ENCODE data around the gene AGBL1.

DNA sequence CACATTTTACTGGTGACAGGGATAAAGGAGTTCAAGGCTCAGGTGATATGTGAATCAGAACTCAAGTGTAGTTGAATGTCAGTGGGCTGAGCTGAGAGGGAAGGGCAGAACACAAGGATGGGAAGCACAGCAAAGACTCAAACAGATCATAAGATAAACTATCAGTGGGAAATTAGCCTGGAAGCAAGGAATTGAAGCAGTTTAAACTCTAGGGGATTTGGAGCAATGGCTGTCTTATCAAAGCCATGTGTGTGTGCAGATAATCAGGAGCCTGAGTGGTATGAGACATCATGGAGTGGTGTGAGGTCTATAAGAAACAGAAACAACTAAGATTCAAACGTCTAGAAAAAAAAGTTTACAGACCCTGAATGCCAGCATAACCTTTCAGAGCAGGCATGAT is 634.6 kb downstream of the AGBL1 start:
- TF ChIP-seq, protein P1, sequence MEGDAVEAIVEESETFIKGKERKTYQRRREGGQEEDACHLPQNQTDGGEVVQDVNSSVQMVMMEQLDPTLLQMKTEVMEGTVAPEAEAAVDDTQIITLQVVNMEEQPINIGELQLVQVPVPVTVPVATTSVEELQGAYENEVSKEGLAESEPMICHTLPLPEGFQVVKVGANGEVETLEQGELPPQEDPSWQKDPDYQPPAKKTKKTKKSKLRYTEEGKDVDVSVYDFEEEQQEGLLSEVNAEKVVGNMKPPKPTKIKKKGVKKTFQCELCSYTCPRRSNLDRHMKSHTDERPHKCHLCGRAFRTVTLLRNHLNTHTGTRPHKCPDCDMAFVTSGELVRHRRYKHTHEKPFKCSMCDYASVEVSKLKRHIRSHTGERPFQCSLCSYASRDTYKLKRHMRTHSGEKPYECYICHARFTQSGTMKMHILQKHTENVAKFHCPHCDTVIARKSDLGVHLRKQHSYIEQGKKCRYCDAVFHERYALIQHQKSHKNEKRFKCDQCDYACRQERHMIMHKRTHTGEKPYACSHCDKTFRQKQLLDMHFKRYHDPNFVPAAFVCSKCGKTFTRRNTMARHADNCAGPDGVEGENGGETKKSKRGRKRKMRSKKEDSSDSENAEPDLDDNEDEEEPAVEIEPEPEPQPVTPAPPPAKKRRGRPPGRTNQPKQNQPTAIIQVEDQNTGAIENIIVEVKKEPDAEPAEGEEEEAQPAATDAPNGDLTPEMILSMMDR (tag by site-specific recombination; IDR thresholded peaks at IDR 0.05), result no peak
- TF ChIP-seq ZNF692 (tag by site-specific recombination; IDR thresholded peaks at IDR 0.05) (no peak), ZNF623 (tag by site-specific recombination; IDR thresholded peaks at IDR 0.05) (no peak), ZSCAN30 (tag by site-specific recombination; IDR thresholded peaks at IDR 0.05) (no peak), ZNF394 (tag by site-specific recombination; IDR thresholded peaks at IDR 0.05; ENCODE audit: borderline replicate concordance) (no peak), ZNF510 (tag by site-specific recombination; IDR thresholded peaks at IDR 0.05; ENCODE audit: insufficient replicate concordance) (no peak), ZNF274 (IDR thresholded peaks at IDR 0.05; ENCODE audit: low read length) (no peak), ZNF274 (tag by site-specific recombination; IDR thresholded peaks at IDR 0.05; ENCODE audit: borderline replicate concordance) (no peak), ZNF629 (tag by site-specific recombination; IDR thresholded peaks at IDR 0.05) (no peak)
- TF ChIP-seq, protein P2, sequence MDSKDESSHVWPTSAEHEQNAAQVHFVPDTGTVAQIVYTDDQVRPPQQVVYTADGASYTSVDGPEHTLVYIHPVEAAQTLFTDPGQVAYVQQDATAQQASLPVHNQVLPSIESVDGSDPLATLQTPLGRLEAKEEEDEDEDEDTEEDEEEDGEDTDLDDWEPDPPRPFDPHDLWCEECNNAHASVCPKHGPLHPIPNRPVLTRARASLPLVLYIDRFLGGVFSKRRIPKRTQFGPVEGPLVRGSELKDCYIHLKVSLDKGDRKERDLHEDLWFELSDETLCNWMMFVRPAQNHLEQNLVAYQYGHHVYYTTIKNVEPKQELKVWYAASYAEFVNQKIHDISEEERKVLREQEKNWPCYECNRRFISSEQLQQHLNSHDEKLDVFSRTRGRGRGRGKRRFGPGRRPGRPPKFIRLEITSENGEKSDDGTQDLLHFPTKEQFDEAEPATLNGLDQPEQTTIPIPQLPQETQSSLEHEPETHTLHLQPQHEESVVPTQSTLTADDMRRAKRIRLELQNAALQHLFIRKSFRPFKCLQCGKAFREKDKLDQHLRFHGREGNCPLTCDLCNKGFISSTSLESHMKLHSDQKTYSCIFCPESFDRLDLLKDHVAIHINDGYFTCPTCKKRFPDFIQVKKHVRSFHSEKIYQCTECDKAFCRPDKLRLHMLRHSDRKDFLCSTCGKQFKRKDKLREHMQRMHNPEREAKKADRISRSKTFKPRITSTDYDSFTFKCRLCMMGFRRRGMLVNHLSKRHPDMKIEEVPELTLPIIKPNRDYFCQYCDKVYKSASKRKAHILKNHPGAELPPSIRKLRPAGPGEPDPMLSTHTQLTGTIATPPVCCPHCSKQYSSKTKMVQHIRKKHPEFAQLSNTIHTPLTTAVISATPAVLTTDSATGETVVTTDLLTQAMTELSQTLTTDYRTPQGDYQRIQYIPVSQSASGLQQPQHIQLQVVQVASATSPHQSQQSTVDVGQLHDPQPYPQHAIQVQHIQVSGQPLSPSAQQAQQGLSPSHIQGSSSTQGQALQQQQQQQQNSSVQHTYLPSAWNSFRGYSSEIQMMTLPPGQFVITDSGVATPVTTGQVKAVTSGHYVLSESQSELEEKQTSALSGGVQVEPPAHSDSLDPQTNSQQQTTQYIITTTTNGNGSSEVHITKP (tag by site-specific recombination; IDR thresholded peaks at IDR 0.05), result no peak
- TF ChIP-seq, protein P3, sequence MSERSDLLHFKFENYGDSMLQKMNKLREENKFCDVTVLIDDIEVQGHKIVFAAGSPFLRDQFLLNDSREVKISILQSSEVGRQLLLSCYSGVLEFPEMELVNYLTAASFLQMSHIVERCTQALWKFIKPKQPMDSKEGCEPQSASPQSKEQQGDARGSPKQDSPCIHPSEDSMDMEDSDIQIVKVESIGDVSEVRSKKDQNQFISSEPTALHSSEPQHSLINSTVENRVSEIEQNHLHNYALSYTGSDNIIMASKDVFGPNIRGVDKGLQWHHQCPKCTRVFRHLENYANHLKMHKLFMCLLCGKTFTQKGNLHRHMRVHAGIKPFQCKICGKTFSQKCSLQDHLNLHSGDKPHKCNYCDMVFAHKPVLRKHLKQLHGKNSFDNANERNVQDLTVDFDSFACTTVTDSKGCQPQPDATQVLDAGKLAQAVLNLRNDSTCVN (tag by site-specific recombination; optimal IDR thresholded peaks at IDR 0.05), result no peak
